HepG2 (cell line): ENCODE results near the gene BCL2. TPM values are rescaled to one million over a fixed set of nuclear protein-coding genes. Genes with fewer than 3 reads are reported as not detected.

Experiments used
- DPF2 ChIP-seq: sonication (generic); formaldehyde crosslinking; IDR thresholded peaks from 2 replicates; pipeline ENCODE4 v1.4.0; 2020; ENCODE audit warnings: mild to moderate bottlenecking, low read depth, missing genetic modification reagents, borderline replicate concordance
- KMT2B ChIP-seq: IDR thresholded peaks from 2 replicates; pipeline ENCODE4 v1.6.1; 2016; ENCODE audit warnings: missing genetic modification reagents, missing compliant biosample characterization
- NAIF1 ChIP-seq: sonication (generic); formaldehyde crosslinking; IDR thresholded peaks from 2 replicates; pipeline ENCODE4 v1.5.0; 2020; ENCODE audit warnings: mild to moderate bottlenecking, missing genetic modification reagents, borderline replicate concordance
- PCBP1 ChIP-seq: fragments of 200-400 bp; formaldehyde crosslinking; IDR thresholded peaks from 2 replicates; pipeline ENCODE4 v1.6.1; 2017; ENCODE audit warnings: mild to moderate bottlenecking, low read depth, low read length, borderline replicate concordance
- POLR2A ChIP-seq, 2 experiments: IDR thresholded peaks; 2 replicates each; pipeline ENCODE4 v1.6.1; 2011; ENCODE audit warnings: low read depth in 2 of 2, low read length in 2 of 2, mild to moderate bottlenecking in 1 of 2, moderate library complexity in 1 of 2; ENCODE audit not compliant: insufficient read depth in 1 of 2
- RARA ChIP-seq: IDR thresholded peaks from 2 replicates; pipeline ENCODE4 v1.6.1; 2016; ENCODE audit warnings: missing genetic modification reagents, missing compliant biosample characterization
- SAFB2 ChIP-seq: sonication (generic); formaldehyde crosslinking; IDR thresholded peaks from 2 replicates; pipeline ENCODE4 v1.5.1; 2020; ENCODE audit warnings: missing genetic modification reagents, low read depth, mild to moderate bottlenecking, borderline replicate concordance
- SIN3A ChIP-seq: IDR thresholded peaks from 2 replicates; pipeline ENCODE4 v1.6.1; 2011; ENCODE audit warnings: low read depth, mild to moderate bottlenecking, control low read depth, low read length, borderline replicate concordance
- SRY ChIP-seq: sonication (generic); formaldehyde crosslinking; IDR thresholded peaks from 2 replicates; pipeline ENCODE4 v1.8.0; 2022; ENCODE audit warnings: mild to moderate bottlenecking, missing genetic modification reagents
- YEATS4 ChIP-seq: sonication (generic); formaldehyde crosslinking; IDR thresholded peaks from 2 replicates; pipeline ENCODE4 v1.4.0; 2020; ENCODE audit warnings: missing genetic modification reagents, borderline replicate concordance
- ZFP36L1 ChIP-seq: sonication (generic); formaldehyde crosslinking; IDR thresholded peaks from 2 replicates; pipeline ENCODE4 v1.8.0; 2022; ENCODE audit warnings: mild to moderate bottlenecking, missing genetic modification reagents, moderate library complexity
- ZNF17 ChIP-seq: sonication (generic); formaldehyde crosslinking; IDR thresholded peaks from 2 replicates; pipeline ENCODE4 v1.5.0; 2020; ENCODE audit warnings: mild to moderate bottlenecking, missing genetic modification reagents
- ZNF234 ChIP-seq: sonication (generic); formaldehyde crosslinking; conservative IDR thresholded peaks from 2 replicates; pipeline ENCODE4 v1.5.1; 2020; ENCODE audit warnings: mild to moderate bottlenecking, missing genetic modification reagents
- ZNF292 ChIP-seq: sonication (generic); formaldehyde crosslinking; IDR thresholded peaks from 2 replicates; pipeline ENCODE4 v1.8.1; 2022; ENCODE audit warnings: mild to moderate bottlenecking, low read depth, missing genetic modification reagents, borderline replicate concordance
- ZNF350 ChIP-seq: sonication (generic); formaldehyde crosslinking; IDR thresholded peaks from 2 replicates; pipeline ENCODE4 v1.4.0; 2020; ENCODE audit warnings: mild to moderate bottlenecking, low read depth, missing genetic modification reagents, borderline replicate concordance
- ZNF75D ChIP-seq: sonication (generic); formaldehyde crosslinking; IDR thresholded peaks from 2 replicates; pipeline ENCODE4 v1.8.1; 2023; ENCODE audit warnings: missing genetic modification reagents, mild to moderate bottlenecking, borderline replicate concordance
- polyA plus RNA-seq, 8 experiments: library from polyadenylated mRNA; depleted of rRNA in 3 of 8; stranded (reverse) in 7 of 8; unstranded in 1 of 8; fragments of >200 nt; fragmentation: Illumina TruSeq in 4 of 8; extraction: Trizol in 4 of 8; gene quantifications; 2 replicates each; pipeline versions ENCODE4 v1.2.1 to v1.2.3, GENCODE V29; 2011 to 2016; ENCODE audit warnings: low read depth in 4 of 8, missing spikeins in 1 of 8, mixed read lengths in 1 of 8; ENCODE audit not compliant: insufficient read depth in 1 of 8
- total RNA-seq, 5 experiments: library from RNA; depleted of rRNA; stranded (reverse); fragments of >200 nt; fragmentation: Illumina TruSeq; extraction: Trizol; gene quantifications; 2 replicates each; pipeline ENCODE4 v1.2.3, GENCODE V29; 2016; ENCODE audit warnings: low read depth in 1 of 5
- TF ChIP-seq, protein P1 (sequence below): IDR thresholded peaks from 2 replicates; pipeline ENCODE4 v1.6.1; 2016; ENCODE audit warnings: mild to moderate bottlenecking
- TF ChIP-seq, protein P2 (sequence below): sonication (generic); formaldehyde crosslinking; IDR thresholded peaks from 2 replicates; pipeline ENCODE4 v1.4.0; 2020; ENCODE audit warnings: missing genetic modification reagents
- TF ChIP-seq, protein P3 (sequence below): sonication (generic); formaldehyde crosslinking; IDR thresholded peaks from 2 replicates; pipeline ENCODE4 v1.8.0; 2023; ENCODE audit warnings: mild to moderate bottlenecking, missing genetic modification reagents
- TF ChIP-seq, protein P4 (sequence below): sonication (generic); formaldehyde crosslinking; IDR thresholded peaks from 2 replicates; pipeline ENCODE4; 2020; ENCODE audit warnings: missing genetic modification reagents, mild to moderate bottlenecking, borderline replicate concordance

BCL2 gene
- total and polyA plus RNA-seq, 2 of the 13 experiments (the other 11 are each of a cell fraction or from before 2014, with no cell fraction given) = 0.07 to 0.53 TPM

DNA sequence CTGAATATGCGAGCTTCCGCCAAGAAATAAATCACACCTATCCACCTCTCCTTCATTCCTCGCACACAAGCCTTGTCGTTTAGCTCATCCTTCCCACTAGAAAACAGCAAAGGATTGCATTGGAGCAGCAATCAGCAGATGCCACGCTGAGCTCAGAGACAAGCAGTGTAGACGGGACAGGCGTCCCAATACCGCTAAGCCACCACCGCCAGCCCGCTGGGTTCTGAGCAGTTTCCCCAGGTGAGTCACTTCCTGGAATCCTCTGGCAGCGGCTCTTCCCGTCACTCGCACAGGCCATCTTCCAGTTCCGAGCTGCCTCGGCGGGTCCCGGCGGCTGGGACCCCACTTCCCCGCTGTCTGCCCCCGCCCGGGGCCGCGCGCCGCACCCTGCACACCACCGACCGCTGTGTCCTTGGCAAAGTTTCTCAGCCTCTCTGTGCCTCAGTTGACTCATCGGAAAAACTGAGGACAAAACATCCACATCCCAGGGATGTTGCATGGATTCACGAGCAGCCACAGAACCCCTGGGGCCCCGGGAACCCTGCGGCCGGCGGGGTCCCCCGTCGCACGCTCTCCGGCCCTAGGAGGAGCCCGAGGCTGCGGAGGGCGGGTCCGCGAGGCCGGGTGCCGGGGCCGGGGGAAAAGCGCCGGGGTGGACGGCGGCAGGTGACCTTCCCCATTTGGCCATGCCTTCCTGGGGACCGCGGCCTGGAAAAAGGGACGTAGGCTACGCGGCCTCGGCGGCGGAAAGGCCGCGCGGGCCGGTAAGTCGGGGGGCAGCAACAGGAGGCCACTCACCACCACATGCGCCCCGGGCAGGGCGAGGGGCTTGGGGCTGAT, 46.9 kb upstream of the BCL2 start (continued):
- peak; percentile 50; the same call in 1 of the 2 replicates for TF ChIP-seq ZNF350 (CRISPR knock-in tag)
- TF ChIP-seq SAFB2 (CRISPR knock-in tag) = 0 out of 2 replicates have a peak, but pooled peaks have one; percentile 2
- no peak for TF ChIP-seq ZNF234
- no peak for TF ChIP-seq DPF2
- peak; percentile 29 to 36; a peak in 1 of 4 replicates for TF ChIP-seq POLR2A (IDR thresholded peaks at IDR 0.05; ENCODE audit: insufficient read depth in 1 of 2, low read depth in 2 of 2, low read length in 2 of 2)
- peak; percentile 80; the same call in 1 of the 2 replicates for TF ChIP-seq SIN3A
- TF ChIP-seq PCBP1 = no peak
- TF ChIP-seq RARA = no peak
- TF ChIP-seq, protein P1, sequence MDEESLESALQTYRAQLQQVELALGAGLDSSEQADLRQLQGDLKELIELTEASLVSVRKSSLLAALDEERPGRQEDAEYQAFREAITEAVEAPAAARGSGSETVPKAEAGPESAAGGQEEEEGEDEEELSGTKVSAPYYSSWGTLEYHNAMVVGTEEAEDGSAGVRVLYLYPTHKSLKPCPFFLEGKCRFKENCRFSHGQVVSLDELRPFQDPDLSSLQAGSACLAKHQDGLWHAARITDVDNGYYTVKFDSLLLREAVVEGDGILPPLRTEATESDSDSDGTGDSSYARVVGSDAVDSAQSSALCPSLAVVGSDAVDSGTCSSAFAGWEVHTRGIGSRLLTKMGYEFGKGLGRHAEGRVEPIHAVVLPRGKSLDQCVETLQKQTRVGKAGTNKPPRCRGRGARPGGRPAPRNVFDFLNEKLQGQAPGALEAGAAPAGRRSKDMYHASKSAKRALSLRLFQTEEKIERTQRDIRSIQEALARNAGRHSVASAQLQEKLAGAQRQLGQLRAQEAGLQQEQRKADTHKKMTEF (CRISPR knock-in tag) = peak; percentile 53; the same call in 1 of the 2 replicates
- TF ChIP-seq, protein P2, sequence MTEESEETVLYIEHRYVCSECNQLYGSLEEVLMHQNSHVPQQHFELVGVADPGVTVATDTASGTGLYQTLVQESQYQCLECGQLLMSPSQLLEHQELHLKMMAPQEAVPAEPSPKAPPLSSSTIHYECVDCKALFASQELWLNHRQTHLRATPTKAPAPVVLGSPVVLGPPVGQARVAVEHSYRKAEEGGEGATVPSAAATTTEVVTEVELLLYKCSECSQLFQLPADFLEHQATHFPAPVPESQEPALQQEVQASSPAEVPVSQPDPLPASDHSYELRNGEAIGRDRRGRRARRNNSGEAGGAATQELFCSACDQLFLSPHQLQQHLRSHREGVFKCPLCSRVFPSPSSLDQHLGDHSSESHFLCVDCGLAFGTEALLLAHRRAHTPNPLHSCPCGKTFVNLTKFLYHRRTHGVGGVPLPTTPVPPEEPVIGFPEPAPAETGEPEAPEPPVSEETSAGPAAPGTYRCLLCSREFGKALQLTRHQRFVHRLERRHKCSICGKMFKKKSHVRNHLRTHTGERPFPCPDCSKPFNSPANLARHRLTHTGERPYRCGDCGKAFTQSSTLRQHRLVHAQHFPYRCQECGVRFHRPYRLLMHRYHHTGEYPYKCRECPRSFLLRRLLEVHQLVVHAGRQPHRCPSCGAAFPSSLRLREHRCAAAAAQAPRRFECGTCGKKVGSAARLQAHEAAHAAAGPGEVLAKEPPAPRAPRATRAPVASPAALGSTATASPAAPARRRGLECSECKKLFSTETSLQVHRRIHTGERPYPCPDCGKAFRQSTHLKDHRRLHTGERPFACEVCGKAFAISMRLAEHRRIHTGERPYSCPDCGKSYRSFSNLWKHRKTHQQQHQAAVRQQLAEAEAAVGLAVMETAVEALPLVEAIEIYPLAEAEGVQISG = peak; percentile 20; the same call in 1 of the 2 replicates
- no peak; the same call in 1 of the 2 replicates for TF ChIP-seq SRY (CRISPR knock-in tag)
- no peak for TF ChIP-seq YEATS4
- TF ChIP-seq ZNF292 (CRISPR knock-in tag) = peak; percentile 21; the same call in 1 of the 2 replicates
- TF ChIP-seq, protein P3, sequence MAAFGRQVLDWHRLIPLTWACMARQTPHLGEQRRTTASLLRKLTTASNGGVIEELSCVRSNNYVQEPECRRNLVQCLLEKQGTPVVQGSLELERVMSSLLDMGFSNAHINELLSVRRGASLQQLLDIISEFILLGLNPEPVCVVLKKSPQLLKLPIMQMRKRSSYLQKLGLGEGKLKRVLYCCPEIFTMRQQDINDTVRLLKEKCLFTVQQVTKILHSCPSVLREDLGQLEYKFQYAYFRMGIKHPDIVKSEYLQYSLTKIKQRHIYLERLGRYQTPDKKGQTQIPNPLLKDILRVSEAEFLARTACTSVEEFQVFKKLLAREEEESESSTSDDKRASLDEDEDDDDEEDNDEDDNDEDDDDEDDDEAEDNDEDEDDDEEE (CRISPR knock-in tag) = 0 out of 2 replicates have a peak, but pooled peaks have one; percentile 31
- 0 out of 2 replicates have a peak, but pooled peaks have one; percentile 35 for TF ChIP-seq NAIF1
- 0 out of 2 replicates have a peak, but pooled peaks have one; percentile 43 for TF ChIP-seq ZNF75D (CRISPR knock-in tag)
- TF ChIP-seq, protein P4, sequence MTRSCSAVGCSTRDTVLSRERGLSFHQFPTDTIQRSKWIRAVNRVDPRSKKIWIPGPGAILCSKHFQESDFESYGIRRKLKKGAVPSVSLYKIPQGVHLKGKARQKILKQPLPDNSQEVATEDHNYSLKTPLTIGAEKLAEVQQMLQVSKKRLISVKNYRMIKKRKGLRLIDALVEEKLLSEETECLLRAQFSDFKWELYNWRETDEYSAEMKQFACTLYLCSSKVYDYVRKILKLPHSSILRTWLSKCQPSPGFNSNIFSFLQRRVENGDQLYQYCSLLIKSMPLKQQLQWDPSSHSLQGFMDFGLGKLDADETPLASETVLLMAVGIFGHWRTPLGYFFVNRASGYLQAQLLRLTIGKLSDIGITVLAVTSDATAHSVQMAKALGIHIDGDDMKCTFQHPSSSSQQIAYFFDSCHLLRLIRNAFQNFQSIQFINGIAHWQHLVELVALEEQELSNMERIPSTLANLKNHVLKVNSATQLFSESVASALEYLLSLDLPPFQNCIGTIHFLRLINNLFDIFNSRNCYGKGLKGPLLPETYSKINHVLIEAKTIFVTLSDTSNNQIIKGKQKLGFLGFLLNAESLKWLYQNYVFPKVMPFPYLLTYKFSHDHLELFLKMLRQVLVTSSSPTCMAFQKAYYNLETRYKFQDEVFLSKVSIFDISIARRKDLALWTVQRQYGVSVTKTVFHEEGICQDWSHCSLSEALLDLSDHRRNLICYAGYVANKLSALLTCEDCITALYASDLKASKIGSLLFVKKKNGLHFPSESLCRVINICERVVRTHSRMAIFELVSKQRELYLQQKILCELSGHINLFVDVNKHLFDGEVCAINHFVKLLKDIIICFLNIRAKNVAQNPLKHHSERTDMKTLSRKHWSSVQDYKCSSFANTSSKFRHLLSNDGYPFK (CRISPR knock-in tag) = 0 out of 2 replicates have a peak, but pooled peaks have one; percentile 29
- TF ChIP-seq ZNF17 = no peak; the same call in 1 of the 2 replicates
- peak; percentile 69 for TF ChIP-seq KMT2B (CRISPR knock-in tag)
- 0 out of 2 replicates have a peak, but pooled peaks have one; percentile 13 for TF ChIP-seq ZFP36L1 (CRISPR knock-in tag)
